Cerebellar cortex (tissue), 1 donor: ENCODE measurements around the gene SIL1.
A peak's percentile ranks its signal among the peaks of the same experiment; 100 is the strongest.
"Not testable (repeated sequence)": the region's sequence is repeated elsewhere in the genome, so short reads cannot be mapped to it uniquely, and the experiment has no call there.

Experiments
- DNase-seq: peaks from one replicate; pipeline ENCODE4 v3.0.0-alpha.2; 2015; ENCODE audit warnings: low spot score

The SIL1 gene

GRCh38 chr5:139140591-139141071 lies 57.5 kb downstream of the SIL1 start:
- DNase-seq = peak; percentile 61

DNA sequence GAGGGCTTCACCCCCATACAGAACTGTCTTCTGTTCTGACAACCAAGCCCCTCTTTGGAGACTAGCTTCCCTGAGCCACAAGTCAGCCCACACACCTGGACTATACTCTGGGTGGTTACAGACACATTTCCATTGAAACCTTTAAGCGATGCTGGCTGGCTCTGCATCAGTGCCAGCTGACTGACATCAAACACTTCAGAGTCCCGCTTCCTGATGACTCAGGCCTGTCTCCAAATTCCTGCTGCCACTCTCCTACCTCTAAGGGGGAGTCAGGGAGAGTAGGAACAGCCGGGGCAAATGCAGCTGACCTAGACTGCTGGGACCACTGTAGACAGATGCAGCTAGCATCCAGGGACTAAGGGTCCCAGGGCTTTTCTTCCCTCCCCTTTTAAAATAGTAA lies 59.4 kb downstream of the SIL1 start:
- DNase-seq = peak; percentile 39

GRCh38 chr5:139138109-139138508 lies 60.1 kb downstream of the SIL1 start:
- no peak for DNase-seq

DNA sequence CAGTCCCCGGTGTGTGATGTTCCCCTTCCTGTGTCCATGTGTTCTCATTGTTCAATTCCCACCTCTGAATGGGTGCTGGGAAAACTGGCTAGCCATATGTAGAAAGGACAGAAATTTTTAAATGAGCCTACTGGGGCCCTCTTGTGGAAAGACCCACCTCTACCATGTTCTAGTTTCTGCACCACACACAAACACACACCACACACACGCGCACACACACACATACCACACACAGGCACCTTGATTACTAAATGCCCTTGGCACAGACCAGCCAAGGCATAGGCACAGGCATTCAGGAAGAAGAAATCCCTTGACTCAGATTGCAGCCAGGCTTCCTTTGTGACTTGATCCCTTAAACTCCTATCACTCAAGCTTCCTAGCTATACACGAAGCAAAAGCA lies 60.5 kb downstream of the SIL1 start:
- peak; percentile 55 for DNase-seq

DNA sequence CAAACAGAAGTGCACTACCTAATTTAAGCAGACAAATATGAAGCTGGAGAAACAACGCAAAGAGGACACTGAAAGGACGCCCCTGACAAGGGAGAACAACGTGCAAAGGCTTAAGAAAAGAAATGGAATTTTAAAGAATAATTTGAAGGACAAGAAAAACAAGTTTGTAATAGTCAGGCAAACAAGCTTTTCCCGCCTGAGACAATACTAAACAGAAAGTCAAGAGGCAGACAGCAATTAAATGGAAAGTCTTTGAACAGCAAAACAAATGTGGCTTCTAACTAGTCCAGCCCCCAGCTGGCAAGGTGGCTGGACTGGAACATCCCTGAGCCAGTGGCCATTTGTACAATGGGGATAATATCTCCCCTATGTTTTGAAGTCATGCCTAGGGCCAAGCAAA lies 63.3 kb downstream of the SIL1 start:
- DNase-seq = no peak

DNA sequence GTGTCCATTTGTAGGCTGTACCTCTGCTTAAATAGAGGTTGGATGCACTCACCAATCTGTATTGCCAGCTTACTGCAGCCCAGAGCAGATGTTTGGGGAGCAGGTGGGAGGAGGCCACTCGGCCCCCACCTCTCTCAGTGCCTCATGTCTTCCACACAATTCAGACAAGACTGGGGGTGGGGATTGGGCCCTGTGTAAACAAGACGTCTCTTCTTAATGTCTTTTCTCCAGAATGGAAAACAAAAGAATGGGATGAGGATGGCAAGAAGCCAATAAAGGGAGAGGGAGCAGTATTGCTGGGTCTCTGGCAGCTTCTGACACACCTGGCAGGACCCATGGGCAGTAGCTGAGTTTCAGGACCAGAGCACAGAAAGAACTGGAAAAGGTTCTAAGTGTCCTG lies 64.9 kb downstream of the SIL1 start:
- DNase-seq = no peak

DNA sequence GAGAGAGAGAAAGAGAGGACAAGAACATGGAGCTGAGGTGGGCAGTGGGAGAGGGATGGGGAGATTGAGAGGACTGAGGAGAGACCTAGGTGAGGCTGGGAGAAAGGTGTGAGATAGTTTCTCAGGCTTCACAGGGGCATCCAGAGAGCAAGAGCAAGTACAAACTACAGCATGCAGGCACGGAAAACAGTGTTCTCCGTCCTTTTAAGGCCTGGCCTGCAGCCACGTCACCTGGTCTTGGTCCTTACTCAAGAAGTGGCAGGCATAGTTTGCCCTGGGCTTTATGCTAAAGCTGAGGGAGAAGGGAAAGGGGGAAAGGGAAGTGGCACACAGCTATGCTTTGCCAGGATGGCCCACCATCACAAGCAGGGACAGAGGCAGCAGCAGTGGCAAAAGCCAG lies 65.7 kb downstream of the SIL1 start:
- DNase-seq = peak; percentile 58

- DNase-seq = peak; percentile 54
These were observed 66.2 kb downstream of the SIL1 start for GRCh38 chr5:139131921-139132432.

- peak; percentile 91 for DNase-seq
These were observed 66.7 kb downstream of the SIL1 start for GRCh38 chr5:139131465-139131864.

DNA sequence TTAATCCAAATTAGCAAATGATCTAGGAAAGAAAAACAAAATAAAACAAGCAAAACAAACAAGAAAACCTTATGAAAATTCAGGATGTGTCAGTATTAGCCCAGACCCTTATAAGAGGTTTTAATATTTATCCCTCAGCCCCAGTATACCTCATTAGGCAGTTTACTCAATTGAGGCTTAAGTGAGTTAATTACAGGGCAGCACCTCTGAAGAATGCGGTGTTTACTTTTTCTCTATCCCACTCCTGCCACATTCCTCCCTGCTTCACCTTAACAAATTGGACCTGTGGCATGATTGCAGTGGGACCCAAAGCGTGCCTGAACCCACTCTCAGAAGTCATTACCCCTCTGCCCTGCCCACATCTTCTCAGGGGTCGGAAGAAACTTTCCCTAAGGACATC lies 67.1 kb downstream of the SIL1 start:
- DNase-seq = no peak

- no peak for DNase-seq
These were observed 68.0 kb downstream of the SIL1 start for GRCh38 chr5:139130214-139130613.

DNA sequence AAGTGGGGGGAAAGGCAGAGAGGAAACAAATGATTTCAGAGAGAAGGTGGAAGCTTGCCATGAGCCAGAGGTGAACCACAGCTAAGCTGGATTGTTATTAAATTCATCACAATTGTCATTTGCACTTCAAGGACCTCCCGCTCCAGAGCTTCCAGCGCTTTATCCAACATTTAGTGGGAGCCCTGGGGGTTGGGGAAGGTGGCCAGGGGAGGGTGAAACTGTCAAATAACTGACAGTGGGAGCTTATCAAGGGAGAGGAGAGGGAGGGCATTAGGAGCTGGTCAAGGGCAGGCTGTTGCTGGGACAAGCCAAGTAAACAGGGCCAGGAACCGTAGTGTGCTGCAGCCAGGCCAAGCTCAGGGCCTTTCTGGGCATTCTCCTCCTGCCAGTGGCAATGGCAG lies 71.5 kb downstream of the SIL1 start:
- peak; percentile 66 for DNase-seq

GRCh38 chr5:139125991-139126390 lies 72.2 kb downstream of the SIL1 start:
- no peak for DNase-seq

DNA sequence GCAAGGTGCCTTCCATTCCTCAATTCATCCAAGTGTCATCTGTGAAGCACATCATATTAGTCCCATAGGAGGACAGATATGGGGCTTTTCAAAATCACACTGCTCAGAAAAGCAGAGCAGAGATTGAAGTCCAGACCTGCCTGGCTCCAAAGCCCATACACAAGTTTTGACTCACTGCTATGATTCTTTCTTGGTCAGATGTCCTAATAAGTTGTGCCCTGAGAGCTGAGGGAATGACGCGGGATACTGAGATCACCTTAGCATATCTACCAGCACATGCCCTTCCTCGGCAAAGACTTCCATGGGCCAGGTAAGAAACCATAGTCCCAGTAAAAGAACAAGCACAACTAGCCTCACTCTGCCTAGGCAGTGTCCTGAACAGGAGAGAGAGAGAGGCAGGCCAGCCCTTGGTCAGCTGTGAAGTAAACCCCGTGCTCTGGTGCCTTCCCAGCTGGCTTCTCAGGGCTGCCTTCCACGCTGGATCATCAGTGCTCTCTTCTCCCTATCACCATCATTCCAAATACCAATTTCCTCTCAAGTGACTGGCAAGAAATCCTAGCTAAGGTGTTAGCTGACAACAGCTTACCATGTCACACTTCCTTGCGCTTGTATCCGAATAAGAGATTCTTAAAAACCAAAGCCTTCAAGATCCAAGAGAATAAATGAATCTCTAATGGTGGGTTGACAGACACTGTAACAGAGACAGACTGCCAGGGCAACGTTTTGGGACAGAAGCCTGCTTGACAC lies 73.2 kb downstream of the SIL1 start:
- no peak for DNase-seq

DNA sequence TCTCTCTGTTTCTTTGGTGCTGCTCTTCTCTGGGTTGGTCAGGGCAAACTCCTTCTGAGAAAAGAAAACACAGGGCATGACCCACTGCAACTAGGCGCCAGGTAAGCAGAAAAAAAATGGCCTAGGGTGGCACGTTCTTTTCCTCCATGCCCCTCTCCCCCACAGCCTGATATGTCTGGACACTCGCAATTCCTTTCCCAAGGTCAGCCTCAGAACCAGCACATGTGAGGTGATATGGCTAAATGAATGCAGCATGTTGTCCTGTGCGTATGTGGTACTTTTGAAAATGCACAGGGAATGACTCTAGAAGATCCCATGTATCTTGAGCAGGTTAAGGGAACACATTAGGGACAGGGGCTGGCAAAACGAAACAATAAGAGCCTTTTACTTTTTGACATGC lies 77.0 kb downstream of the SIL1 start:
- DNase-seq = no peak

DNA sequence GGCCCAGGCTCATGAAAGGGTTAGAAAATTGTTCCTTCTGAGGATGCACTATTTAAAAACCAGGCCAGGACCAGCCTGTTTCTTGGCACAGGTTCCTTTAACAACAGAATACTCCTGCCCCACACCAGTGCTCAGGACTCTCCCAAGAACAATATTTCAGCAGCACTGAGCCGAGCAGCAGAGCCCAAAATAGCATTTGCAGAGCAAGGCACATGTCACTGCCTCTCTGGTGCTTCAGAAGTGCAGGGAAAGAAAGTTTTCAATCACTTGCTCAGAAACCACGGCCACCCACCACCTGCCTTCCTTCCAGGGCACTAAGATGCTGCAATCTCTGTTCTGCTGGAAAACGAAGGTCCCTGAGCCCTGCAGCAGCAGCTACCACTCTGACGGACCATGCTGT lies 77.6 kb downstream of the SIL1 start:
- DNase-seq = no peak

- DNase-seq = no peak
These were observed 79.4 kb downstream of the SIL1 start for GRCh38 chr5:139118804-139119203.

DNA sequence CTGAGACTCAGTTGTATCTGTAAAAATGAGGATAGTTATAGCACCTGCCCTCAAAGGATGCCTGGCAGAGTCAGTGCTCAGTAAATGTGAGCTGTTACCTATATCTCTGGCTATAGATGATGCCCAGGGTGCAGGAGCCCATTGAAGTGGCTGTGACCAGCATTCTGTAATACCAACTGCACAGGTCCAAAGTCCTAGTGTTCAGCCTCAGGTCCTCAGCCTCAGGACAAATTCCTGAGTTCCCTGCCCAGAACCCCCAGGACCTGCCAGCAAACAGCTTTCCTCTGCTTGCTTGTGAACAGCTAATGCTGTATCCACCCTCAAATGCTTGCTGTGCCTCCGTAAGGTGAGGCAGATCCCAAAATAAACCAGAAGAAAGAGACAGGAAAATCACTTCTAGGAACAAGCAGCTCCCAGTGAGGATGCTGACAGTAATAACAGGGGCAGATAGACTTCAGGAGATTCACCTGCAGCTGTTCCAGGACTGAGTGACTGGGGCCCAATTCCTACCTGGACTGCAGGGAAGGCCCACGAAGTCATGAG lies 80.8 kb downstream of the SIL1 start:
- no peak for DNase-seq

DNA sequence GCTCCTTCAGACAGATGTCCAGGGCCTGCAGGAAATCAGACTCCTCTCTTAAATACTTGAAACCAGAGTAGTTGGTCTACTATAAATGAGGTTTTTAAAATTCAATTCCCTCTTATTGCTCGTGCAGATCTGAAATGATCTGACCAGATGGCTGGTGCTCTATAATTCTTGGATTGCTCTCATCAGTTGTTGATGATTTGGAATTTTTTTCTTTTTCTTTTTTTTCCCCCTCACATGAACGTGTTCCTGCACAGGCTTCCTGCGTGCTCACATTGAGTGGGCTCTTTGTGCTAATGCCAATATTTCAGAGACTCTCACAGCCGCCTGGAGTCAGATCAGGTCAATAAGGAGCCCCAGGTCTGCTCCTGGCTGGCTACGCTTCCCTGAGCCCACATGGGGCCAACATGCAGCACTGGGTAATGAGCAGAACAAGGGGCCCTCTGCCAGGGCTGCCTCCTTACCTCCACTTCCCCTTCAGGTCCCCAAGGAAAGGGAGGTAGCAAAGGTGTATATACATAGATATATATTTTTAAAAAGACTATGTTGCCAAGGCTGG lies 82.0 kb downstream of the SIL1 start:
- DNase-seq = no peak

- no peak for DNase-seq
These were observed 84.3 kb downstream of the SIL1 start for GRCh38 chr5:139113892-139114291.

DNA sequence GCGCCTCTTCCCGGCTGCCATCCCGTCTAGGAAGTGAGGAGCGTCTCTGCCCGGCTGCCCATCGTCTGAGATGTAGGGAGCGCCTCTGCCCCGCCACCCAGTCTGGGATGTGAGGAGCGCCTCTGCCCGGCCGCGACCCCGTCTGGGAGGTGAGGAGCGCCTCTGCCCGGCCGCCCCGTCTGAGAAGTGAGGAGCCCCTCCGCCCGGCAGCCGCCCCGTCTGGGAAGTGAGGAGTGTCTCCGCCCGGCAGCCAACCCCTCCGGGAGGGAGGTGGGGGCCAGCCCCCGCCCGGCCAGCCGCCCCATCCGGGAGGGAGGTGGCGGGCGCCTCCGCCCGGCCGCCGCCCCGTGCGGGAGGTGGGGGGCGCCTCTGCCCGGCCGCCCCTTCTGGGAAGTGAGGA lies 85.8 kb downstream of the SIL1 start:
- not testable (repeated sequence) for DNase-seq

DNA sequence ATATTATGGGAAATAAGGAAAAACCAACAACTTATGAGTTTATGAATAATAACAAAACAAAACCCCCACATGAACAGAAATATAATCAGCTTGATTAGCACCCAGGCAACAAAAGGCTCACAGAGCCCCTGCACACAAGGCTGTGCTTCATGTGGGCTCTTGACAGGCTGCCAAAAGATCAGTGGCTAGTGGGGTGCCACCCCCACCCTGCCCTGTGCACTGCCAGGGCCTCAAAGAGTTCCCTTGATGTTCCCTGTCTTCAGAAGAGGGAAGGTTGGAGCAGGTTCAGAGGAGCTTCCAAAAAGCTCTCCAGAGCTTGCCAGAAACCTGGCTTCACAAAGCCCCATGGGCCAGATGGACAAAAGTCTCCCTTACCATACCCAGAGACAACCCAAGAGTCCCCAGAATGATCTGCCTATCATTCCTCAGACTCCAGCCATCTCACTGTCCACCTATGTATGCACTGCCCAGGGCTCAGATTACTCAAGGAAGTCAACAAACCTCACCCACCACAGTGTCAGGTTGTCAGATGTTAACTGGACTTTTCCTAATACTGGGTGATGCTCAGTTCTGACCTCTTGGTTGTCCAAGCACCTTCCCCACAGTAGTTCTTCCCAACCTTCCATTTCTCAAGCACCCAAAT lies 87.5 kb downstream of the SIL1 start:
- no peak for DNase-seq
